HFFc6 (cell line): ENCODE results near the gene NHSL2. TPM values are rescaled to one million over a fixed set of nuclear protein-coding genes. Genes with fewer than 3 reads are reported as not detected.

Experiments
- DNase-seq: peaks from one replicate; pipeline ENCODE4 v3.0.0-alpha.2; 2018
- H3K27ac Mint-ChIP-seq: 2 replicates; pipeline ENCODE4 v1.8.0; 2020; ENCODE audit warnings: mild to moderate bottlenecking, mixed read lengths
- H3K27me3 Mint-ChIP-seq: 2 replicates; pipeline ENCODE4 v1.8.0; 2021; ENCODE audit warnings: mild to moderate bottlenecking, moderate library complexity, mixed read lengths; ENCODE audit not compliant: insufficient read depth
- H3K36me3 Mint-ChIP-seq: 2 replicates; pipeline ENCODE4 v1.8.0; 2021; ENCODE audit warnings: low read depth, mixed read lengths
- H3K4me1 Mint-ChIP-seq: 2 replicates; pipeline ENCODE4 v1.8.0; 2020; ENCODE audit warnings: low read depth, mixed read lengths
- H3K4me3 Mint-ChIP-seq: 2 replicates; pipeline ENCODE4 v1.8.0; 2020; ENCODE audit warnings: mild to moderate bottlenecking, moderate library complexity, mixed read lengths
- H3K9me3 Mint-ChIP-seq: 2 replicates; pipeline ENCODE4 v1.8.0; 2020; ENCODE audit warnings: mild to moderate bottlenecking, mixed read lengths
- total RNA-seq, 6 experiments: library from RNA; stranded (reverse); fragmentation: NEBNext Ultra II Directional; extraction: Animal tissue kit (Norgen Biotek cat#: 25700); gene quantifications; 2 replicates in 1 of 6; 3 replicates in 5 of 6; pipeline ENCODE4 v1.2.3, GENCODE V29; 2021
- TF ChIP-seq, protein P1 (sequence below): fragments of 200-600 bp; sonication (generic); IDR thresholded peaks from 2 replicates; pipeline ENCODE4 v1.5.0; 2021; ENCODE audit warnings: antibody characterized with exemption, mild to moderate bottlenecking

The NHSL2 gene
- total RNA-seq, 6 experiments from 2014 or later = 0.28 to 1.1 (median 0.52) TPM

DNA sequence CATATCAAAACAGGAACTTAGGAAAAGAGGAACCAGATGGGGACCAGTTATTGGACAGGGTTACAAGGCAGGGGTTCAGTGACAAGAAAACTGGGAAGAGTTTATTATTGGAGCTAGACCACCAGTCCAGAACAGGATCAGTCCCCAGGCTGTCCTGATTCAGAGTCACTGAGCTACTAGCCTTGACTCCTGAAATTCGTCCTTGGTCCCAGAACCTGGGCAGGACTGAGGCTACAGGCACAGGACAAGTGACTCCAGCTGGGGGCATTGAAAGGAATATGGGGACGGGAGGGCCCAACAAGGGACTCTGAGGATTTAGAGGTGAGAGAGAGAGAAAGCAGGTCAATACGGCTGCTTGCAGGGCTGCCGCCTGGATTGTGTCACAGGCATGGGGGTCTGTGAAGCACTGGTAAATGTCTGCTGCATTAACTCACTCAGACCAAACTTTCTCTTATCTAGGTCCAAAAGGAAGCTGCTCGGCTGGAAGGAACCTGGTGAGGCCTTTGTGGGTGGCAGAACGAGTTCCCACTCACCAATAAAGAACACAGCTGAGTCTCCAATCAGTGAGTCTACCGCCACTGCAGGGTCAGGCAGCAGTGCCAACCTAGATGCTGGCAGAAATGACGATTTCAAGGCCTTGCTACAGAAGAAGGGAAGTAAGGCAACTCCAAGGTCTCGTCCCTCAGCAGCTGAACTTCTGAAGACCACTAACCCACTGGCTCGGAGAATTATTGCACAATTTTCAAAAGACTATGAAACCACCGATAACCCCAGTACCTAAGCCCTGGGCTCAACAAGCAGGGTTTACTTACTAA is 232.4 kb downstream of the NHSL2 start:
- Mint-ChIP-seq H3K36me3 (no peaks in the 10 kb centered on the region), H3K27me3 (peaks cover 15% of the 10 kb centered on the region), H3K4me3 (no peak overlapping the region), H3K27ac (no peak overlapping the region), H3K9me3 (no peaks in the 10 kb centered on the region), H3K4me1 (peaks cover 6% of the 10 kb centered on the region; the same call in 1 of the 2 replicates)
- DNase-seq = no peak
- TF ChIP-seq, protein P1, sequence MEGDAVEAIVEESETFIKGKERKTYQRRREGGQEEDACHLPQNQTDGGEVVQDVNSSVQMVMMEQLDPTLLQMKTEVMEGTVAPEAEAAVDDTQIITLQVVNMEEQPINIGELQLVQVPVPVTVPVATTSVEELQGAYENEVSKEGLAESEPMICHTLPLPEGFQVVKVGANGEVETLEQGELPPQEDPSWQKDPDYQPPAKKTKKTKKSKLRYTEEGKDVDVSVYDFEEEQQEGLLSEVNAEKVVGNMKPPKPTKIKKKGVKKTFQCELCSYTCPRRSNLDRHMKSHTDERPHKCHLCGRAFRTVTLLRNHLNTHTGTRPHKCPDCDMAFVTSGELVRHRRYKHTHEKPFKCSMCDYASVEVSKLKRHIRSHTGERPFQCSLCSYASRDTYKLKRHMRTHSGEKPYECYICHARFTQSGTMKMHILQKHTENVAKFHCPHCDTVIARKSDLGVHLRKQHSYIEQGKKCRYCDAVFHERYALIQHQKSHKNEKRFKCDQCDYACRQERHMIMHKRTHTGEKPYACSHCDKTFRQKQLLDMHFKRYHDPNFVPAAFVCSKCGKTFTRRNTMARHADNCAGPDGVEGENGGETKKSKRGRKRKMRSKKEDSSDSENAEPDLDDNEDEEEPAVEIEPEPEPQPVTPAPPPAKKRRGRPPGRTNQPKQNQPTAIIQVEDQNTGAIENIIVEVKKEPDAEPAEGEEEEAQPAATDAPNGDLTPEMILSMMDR = no peak

DNA sequence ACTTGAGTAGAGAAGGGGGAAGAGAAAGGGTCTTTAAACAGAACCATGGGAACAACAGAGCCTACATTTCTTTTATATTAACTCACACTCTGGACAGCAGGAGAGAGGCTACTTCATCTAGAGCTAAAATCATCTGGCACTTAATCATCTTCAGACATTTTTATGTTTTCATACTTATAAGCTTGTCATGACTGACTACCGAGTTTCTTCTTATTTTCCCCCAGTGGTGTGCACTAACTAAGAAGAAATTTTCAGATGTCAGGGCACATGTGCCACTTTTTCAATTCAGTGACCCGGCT is 232.9 kb downstream of the NHSL2 start:
- Mint-ChIP-seq H3K27me3 (peaks cover 16% of the 10 kb centered on the region), H3K4me1 (peaks cover 6% of the 10 kb centered on the region; the same call in 1 of the 2 replicates), H3K36me3 (no peaks in the 10 kb centered on the region), H3K4me3 (no peak overlapping the region), H3K27ac (no peak overlapping the region), H3K9me3 (no peaks in the 10 kb centered on the region)
- TF ChIP-seq, protein P1 = no peak
- DNase-seq = no peak

DNA sequence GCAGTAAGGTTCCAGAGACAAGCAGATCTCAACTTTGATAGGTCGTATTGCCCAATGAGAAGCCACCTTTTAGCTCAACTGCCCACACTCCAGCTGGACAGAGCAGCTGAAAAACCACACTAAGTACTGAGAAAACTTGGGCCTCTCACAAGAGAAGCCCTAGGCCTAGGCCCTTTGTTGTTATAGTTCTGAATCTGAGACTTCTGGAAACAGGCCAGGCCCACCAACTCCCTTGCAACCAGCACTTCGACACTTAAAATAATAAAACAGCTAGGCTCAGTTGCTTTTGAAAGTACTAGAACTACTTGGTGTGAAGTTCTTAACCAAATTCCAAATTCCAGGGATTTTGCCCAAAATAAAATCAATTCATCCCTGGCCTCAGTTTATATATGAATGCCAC is 234.5 kb downstream of the NHSL2 start:
- H3K27me3 Mint-ChIP-seq = peaks cover 16% of the 10 kb centered on the region
- H3K4me3 Mint-ChIP-seq = no peak overlapping the region
- H3K36me3 Mint-ChIP-seq = no peaks in the 10 kb centered on the region
- no peak for DNase-seq
- TF ChIP-seq, protein P1 = no peak
- no peaks in the 10 kb centered on the region for H3K9me3 Mint-ChIP-seq
- H3K4me1 Mint-ChIP-seq = peaks cover 6% of the 10 kb centered on the region; the same call in 1 of the 2 replicates
- H3K27ac Mint-ChIP-seq = no peak overlapping the region

DNA sequence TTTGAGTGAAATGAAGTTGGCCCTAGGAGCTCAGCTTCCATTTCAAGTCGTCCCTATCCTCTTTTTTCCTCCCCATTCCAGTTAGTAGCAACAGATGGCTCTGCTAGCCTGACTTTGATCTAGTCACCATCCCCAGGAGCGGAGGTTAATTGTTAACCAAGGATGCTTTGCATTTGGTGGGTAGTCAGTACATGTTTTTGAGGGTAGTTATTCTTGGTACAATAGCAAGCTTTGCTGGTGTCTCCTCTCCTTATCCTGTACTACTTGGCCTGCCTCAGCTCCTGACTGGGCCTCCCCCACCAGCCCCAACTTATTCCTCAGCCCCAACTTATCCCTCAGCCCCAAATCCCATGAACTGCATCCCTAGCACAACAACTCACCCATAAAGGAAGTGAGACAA is 235.9 kb downstream of the NHSL2 start:
- Mint-ChIP-seq H3K27ac (no peak overlapping the region), H3K4me1 (peaks cover 2% of the 10 kb centered on the region; the same call in 1 of the 2 replicates), H3K27me3 (peaks cover 13% of the 10 kb centered on the region), H3K4me3 (no peak overlapping the region), H3K9me3 (no peaks in the 10 kb centered on the region), H3K36me3 (no peaks in the 10 kb centered on the region)
- DNase-seq = no peak
- TF ChIP-seq, protein P1 = no peak

DNA sequence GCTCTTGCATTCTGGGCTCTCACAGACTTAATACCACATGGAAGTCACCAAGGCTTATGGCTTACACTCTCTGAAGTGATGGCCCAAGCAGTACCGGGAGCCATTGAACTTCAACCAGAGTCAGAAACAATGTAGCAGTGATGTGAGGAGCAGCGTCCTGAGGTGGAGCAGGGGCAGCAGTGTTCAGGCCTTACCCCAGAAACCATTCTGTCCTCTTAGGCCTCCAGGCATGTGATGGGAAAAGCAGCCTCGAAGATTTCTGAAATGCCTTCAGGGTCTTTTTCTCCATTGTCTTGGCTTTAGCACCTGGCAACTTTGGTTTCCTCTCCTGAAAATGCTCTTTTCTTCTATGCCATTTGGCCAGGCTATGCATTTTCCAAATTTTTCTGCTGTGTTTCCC is 248.1 kb downstream of the NHSL2 start:
- TF ChIP-seq, protein P1 = no peak
- Mint-ChIP-seq H3K4me1 (no peaks in the 10 kb centered on the region), H3K36me3 (no peaks in the 10 kb centered on the region), H3K27ac (no peak overlapping the region), H3K9me3 (no peaks in the 10 kb centered on the region; the same call in none of the 2 replicates), H3K27me3 (peaks cover 6% of the 10 kb centered on the region), H3K4me3 (no peak overlapping the region)
- no peak for DNase-seq
